Measurements from ENCODE around the gene HMGXB4.

HMGXB4 gene

DNA sequence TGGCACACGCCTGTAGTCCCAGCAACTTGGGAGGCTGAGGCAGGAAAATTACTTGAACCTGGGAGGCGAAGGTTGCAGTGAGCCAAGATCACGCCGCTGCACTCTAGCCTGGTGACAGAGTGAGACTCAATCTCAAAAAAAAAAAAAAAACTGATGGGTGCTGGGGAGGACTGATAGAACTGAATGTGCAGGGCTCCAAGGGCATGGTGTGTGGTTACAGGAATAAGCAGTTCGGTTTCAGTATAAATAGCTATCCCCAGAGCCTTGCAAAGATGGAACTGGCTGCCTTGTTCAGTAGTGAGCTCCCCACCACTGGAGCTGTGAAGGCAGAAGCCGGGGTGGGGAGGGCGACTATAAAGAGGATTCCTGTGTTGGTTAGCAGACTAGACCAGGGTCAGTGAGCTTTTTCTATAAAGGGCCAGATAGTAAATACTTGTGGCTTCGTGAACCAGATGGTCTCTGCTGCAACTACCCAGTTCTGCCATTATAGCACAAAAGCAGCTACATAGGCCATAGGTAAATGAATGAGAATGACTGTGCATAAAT lies 48.3 kb downstream of the HMGXB4 start:
- POLR2A ChIA-PET = no interaction called here
- no peak overlapping the region for H3K4me3 ChIP-seq (ENCODE audit: low read depth, low read length)
- no peak for DNase-seq (ENCODE audit: low read depth, low spot score)
- CTCF ChIA-PET = interaction anchor here (1.1 kb wide), 1 partner anchor 63 kb away, joined by 3 read pairs; no protein-coding TSS in a partner anchor
- no peak for TF ChIP-seq CTCF (IDR thresholded peaks at IDR 0.05; ENCODE audit: insufficient read depth, low read length, missing control alignments)

GRCh38 chr22:35306350-35306967 lies 49.2 kb downstream of the HMGXB4 start:
- POLR2A ChIA-PET = no interaction called here
- no peak for DNase-seq (ENCODE audit: low read depth, low spot score)
- TF ChIP-seq CTCF (IDR thresholded peaks at IDR 0.05; ENCODE audit: insufficient read depth, low read length, missing control alignments) = no peak
- CTCF ChIA-PET = interaction anchor here (1.1 to 1.9 kb wide), 2 partner anchors 44 to 62 kb away, joined by 3 to 6 read pairs; no protein-coding TSS in a partner anchor
- H3K4me3 ChIP-seq (ENCODE audit: low read depth, low read length) = no peak overlapping the region

GRCh38 chr22:35307372-35307771 lies 50.1 kb downstream of the HMGXB4 start:
- no peak for TF ChIP-seq CTCF (IDR thresholded peaks at IDR 0.05; ENCODE audit: insufficient read depth, low read length, missing control alignments)
- ChIA-PET CTCF (interaction anchor here (1.9 kb wide), 1 partner anchor 43 kb away, joined by 6 read pairs; no protein-coding TSS in a partner anchor), POLR2A (no interaction called here)
- DNase-seq (ENCODE audit: low read depth, low spot score) = no peak
- no peak overlapping the region for H3K4me3 ChIP-seq (ENCODE audit: low read depth, low read length)

GRCh38 chr22:35307892-35308291 lies 50.6 kb downstream of the HMGXB4 start:
- DNase-seq (ENCODE audit: low read depth, low spot score) = no peak
- H3K4me3 ChIP-seq (ENCODE audit: low read depth, low read length) = no peak overlapping the region
- ChIA-PET CTCF (interaction anchor here (1.9 kb wide), 1 partner anchor 43 kb away, joined by 6 read pairs; no protein-coding TSS in a partner anchor), POLR2A (no interaction called here)
- TF ChIP-seq CTCF (IDR thresholded peaks at IDR 0.05; ENCODE audit: insufficient read depth, low read length, missing control alignments) = no peak

- ChIA-PET CTCF (no interaction called here), POLR2A (no interaction called here)
- no peak for DNase-seq (ENCODE audit: low read depth, low spot score)
- no peak for TF ChIP-seq CTCF (IDR thresholded peaks at IDR 0.05; ENCODE audit: insufficient read depth, low read length, missing control alignments)
- no peak overlapping the region for H3K4me3 ChIP-seq (ENCODE audit: low read depth, low read length)
Observed at GRCh38 chr22:35308480-35309021, 51.3 kb downstream of the HMGXB4 start.

Measured in AG04449 (cell line).